HepG2 (cell line): ENCODE data around the gene NR2F1. TPM values are rescaled to one million over a fixed set of nuclear protein-coding genes. Genes with fewer than 3 reads are reported as not detected.
A peak's percentile ranks its signal among the peaks of the same experiment; 100 is the strongest.

Experiments
- EP300 ChIP-seq, 3 experiments: sonication (generic) in 1 of 3; formaldehyde crosslinking in 1 of 3; IDR thresholded peaks; 2 replicates each; pipeline versions ENCODE4 v1.5.1 to v1.6.1; 2011 to 2020; ENCODE audit warnings: low read depth in 2 of 3, low read length in 2 of 3, borderline replicate concordance in 1 of 3, improper control_type of control experiment in 1 of 3, mild to moderate bottlenecking in 1 of 3, missing genetic modification reagents in 1 of 3, moderate library complexity in 1 of 3
- HMGA1 ChIP-seq: sonication (generic); formaldehyde crosslinking; conservative IDR thresholded peaks from 2 replicates; pipeline ENCODE4 v1.4.0; 2020; ENCODE audit warnings: missing genetic modification reagents
- HNF4G ChIP-seq, 2 experiments: sonication (generic) in 1 of 2; formaldehyde crosslinking in 1 of 2; IDR thresholded peaks; 2 replicates each; pipeline versions ENCODE4 v1.4.0 to v1.6.1; 2011 to 2020; ENCODE audit warnings: borderline replicate concordance in 2 of 2, low read depth in 2 of 2, mild to moderate bottlenecking in 2 of 2, low read length in 1 of 2, missing genetic modification reagents in 1 of 2, moderate library complexity in 1 of 2
- KLF12 ChIP-seq: sonication (generic); formaldehyde crosslinking; IDR thresholded peaks from 2 replicates; pipeline ENCODE4 v1.4.0; 2020; ENCODE audit warnings: missing genetic modification reagents, borderline replicate concordance
- MAZ ChIP-seq, 2 experiments: sonication (generic) in 1 of 2; formaldehyde crosslinking in 1 of 2; IDR thresholded peaks; 2 replicates each; pipeline versions ENCODE4 v1.5.0 to v1.6.1; 2012 to 2020; ENCODE audit warnings: low read depth in 2 of 2, mild to moderate bottlenecking in 2 of 2, borderline replicate concordance in 1 of 2, improper control_type of control experiment in 1 of 2, low read length in 1 of 2, missing genetic modification reagents in 1 of 2, moderate library complexity in 1 of 2
- MBNL3 ChIP-seq: fragments of 250-450 bp; sonication (Bioruptor Pico); conservative IDR thresholded peaks from 2 replicates; pipeline ENCODE4 v1.8.0; 2022; ENCODE audit warnings: mild to moderate bottlenecking, inconsistent platforms
- MYC ChIP-seq: sonication (generic); formaldehyde crosslinking; IDR thresholded peaks from 2 replicates; pipeline ENCODE4 v1.9.0; 2021; ENCODE audit warnings: missing genetic modification reagents, borderline replicate concordance
- NCOA5 ChIP-seq: sonication (generic); formaldehyde crosslinking; IDR thresholded peaks from 2 replicates; pipeline ENCODE4 v1.4.0; 2020; ENCODE audit warnings: missing genetic modification reagents
- NFE2L2 ChIP-seq: fragments of 150-350 bp; IDR thresholded peaks from 2 replicates; pipeline ENCODE4 v1.6.1; 2014; ENCODE audit warnings: low read length
- NRL ChIP-seq: sonication (generic); formaldehyde crosslinking; IDR thresholded peaks from 2 replicates; pipeline ENCODE4 v1.5.0; 2020; ENCODE audit warnings: missing genetic modification reagents, mild to moderate bottlenecking, moderate library complexity, borderline replicate concordance
- PAWR ChIP-seq: sonication (generic); formaldehyde crosslinking; IDR thresholded peaks from 2 replicates; pipeline ENCODE4 v1.4.0; 2020; ENCODE audit warnings: missing genetic modification reagents, mild to moderate bottlenecking, borderline replicate concordance
- PHF5A ChIP-seq: IDR thresholded peaks from one replicate; pipeline ENCODE4 v1.6.1; 2018; ENCODE audit warnings: low read depth, missing genetic modification reagents; ENCODE audit not compliant: unreplicated experiment
- SALL1 ChIP-seq: sonication (generic); formaldehyde crosslinking; IDR thresholded peaks from 2 replicates; pipeline ENCODE4 v1.8.0; 2022; ENCODE audit warnings: mild to moderate bottlenecking, missing genetic modification reagents
- SNAPC2 ChIP-seq: sonication (generic); formaldehyde crosslinking; IDR thresholded peaks from 2 replicates; pipeline ENCODE4 v1.8.1; 2022; ENCODE audit warnings: mild to moderate bottlenecking, missing genetic modification reagents
- TRIM24 ChIP-seq: sonication (generic); formaldehyde crosslinking; IDR thresholded peaks from 2 replicates; pipeline ENCODE4 v1.8.0; 2022; ENCODE audit warnings: mild to moderate bottlenecking, missing genetic modification reagents
- ZKSCAN1 ChIP-seq: fragments of 150-350 bp; IDR thresholded peaks from 2 replicates; pipeline ENCODE4 v1.6.1; 2014; ENCODE audit warnings: low read length
- ZNF430 ChIP-seq: sonication (generic); formaldehyde crosslinking; IDR thresholded peaks from 2 replicates; pipeline ENCODE4 v1.9.0; 2021; ENCODE audit warnings: mild to moderate bottlenecking, missing genetic modification reagents
- ZNF432 ChIP-seq: sonication (generic); formaldehyde crosslinking; IDR thresholded peaks from 2 replicates; pipeline ENCODE4 v1.5.0; 2020; ENCODE audit warnings: missing genetic modification reagents, mild to moderate bottlenecking, borderline replicate concordance
- ZNF558 ChIP-seq: sonication (generic); formaldehyde crosslinking; IDR thresholded peaks from 2 replicates; pipeline ENCODE4 v1.9.0; 2022; ENCODE audit warnings: mild to moderate bottlenecking, missing genetic modification reagents, borderline replicate concordance
- ZNF850 ChIP-seq: sonication (generic); formaldehyde crosslinking; conservative IDR thresholded peaks from 2 replicates; pipeline ENCODE4 v1.9.0; 2021; ENCODE audit warnings: mild to moderate bottlenecking, missing genetic modification reagents
- polyA plus RNA-seq, 8 experiments: library from polyadenylated mRNA; depleted of rRNA in 3 of 8; stranded (reverse) in 7 of 8; unstranded in 1 of 8; fragments of >200 nt; fragmentation: Illumina TruSeq in 4 of 8; extraction: Trizol in 4 of 8; gene quantifications; 2 replicates each; pipeline versions ENCODE4 v1.2.1 to v1.2.3, GENCODE V29; 2011 to 2016; ENCODE audit warnings: low read depth in 4 of 8, missing spikeins in 1 of 8, mixed read lengths in 1 of 8; ENCODE audit not compliant: insufficient read depth in 1 of 8
- total RNA-seq, 5 experiments: library from RNA; depleted of rRNA; stranded (reverse); fragments of >200 nt; fragmentation: Illumina TruSeq; extraction: Trizol; gene quantifications; 2 replicates each; pipeline ENCODE4 v1.2.3, GENCODE V29; 2016; ENCODE audit warnings: low read depth in 1 of 5
- TF ChIP-seq, protein P1 (sequence below): sonication (generic); formaldehyde crosslinking; IDR thresholded peaks from 2 replicates; pipeline ENCODE4 v1.4.0; 2020; ENCODE audit warnings: missing genetic modification reagents
- TF ChIP-seq, protein P2 (sequence below): sonication (generic); formaldehyde crosslinking; IDR thresholded peaks from 2 replicates; pipeline ENCODE4 v1.4.0; 2020; ENCODE audit warnings: mild to moderate bottlenecking, missing genetic modification reagents
- TF ChIP-seq, protein P3 (sequence below): sonication (generic); formaldehyde crosslinking; IDR thresholded peaks from 2 replicates; pipeline ENCODE4 v1.8.0; 2022; ENCODE audit warnings: missing genetic modification reagents, mild to moderate bottlenecking, borderline replicate concordance
- TF ChIP-seq, protein P4 (sequence below): sonication (generic); formaldehyde crosslinking; IDR thresholded peaks from 2 replicates; pipeline ENCODE4 v1.5.0; 2020; ENCODE audit warnings: mild to moderate bottlenecking, low read depth, missing genetic modification reagents, borderline replicate concordance

The NR2F1 gene
- total and polyA plus RNA-seq, 2 of the 13 experiments (the other 11 are each of a cell fraction or from before 2014, with no cell fraction given), result 17.1 to 59.7 TPM

DNA sequence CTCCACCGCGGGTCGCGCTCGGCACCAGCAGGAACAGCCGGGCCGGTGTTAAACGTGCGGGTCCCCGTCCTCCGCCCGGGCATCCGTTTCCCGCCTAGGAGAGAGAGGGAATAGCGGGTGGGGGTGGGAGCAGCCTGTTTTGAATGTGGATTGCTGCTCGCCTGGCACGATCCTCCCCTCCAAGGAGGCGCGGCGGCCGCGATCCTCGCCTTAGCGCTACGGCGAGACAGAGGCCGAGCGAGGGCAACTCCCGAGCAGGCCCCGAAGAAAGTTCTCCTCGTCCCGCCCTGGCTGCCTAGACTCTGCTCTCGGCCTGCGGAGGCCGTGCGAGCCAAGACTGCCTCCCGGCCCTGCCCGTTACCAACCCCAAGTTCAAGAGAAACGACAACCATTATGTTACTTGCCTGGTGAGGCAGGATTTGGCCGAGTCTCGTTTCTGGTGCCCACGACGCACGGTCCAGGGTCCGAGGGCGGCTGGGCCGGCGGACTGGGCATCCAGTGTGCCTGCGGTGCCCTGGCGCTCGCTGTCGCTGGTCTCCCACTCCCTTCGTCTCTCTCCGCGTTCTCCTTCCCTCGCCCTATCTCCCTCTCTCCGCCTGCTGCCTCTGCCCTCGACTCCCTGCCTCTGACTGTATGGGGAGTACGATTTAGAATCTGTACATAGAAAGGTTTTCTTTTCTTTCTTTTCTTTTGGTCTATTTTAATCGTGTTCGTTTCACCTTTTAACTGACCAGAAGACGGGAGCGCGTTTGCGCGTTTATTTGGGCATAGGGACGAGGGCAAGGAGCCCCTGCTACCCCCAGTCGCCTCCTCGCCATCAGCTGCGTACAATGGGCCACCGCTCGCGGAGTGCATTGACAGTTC, 2.7 kb upstream of the NR2F1 start (continued):
- TF ChIP-seq, protein P1, sequence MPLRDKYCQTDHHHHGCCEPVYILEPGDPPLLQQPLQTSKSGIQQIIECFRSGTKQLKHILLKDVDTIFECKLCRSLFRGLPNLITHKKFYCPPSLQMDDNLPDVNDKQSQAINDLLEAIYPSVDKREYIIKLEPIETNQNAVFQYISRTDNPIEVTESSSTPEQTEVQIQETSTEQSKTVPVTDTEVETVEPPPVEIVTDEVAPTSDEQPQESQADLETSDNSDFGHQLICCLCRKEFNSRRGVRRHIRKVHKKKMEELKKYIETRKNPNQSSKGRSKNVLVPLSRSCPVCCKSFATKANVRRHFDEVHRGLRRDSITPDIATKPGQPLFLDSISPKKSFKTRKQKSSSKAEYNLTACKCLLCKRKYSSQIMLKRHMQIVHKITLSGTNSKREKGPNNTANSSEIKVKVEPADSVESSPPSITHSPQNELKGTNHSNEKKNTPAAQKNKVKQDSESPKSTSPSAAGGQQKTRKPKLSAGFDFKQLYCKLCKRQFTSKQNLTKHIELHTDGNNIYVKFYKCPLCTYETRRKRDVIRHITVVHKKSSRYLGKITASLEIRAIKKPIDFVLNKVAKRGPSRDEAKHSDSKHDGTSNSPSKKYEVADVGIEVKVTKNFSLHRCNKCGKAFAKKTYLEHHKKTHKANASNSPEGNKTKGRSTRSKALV (CRISPR knock-in tag), result 0 out of 2 replicates have a peak, but pooled peaks have one; percentile 39
- TF ChIP-seq PAWR (CRISPR knock-in tag), result no peak
- no peak for TF ChIP-seq KLF12 (CRISPR knock-in tag)
- no peak for TF ChIP-seq NFE2L2
- no peak for TF ChIP-seq TRIM24 (CRISPR knock-in tag)
- peak; percentile 44; the same call in 1 of the 2 replicates for TF ChIP-seq MYC (CRISPR knock-in tag)
- TF ChIP-seq, protein P2, sequence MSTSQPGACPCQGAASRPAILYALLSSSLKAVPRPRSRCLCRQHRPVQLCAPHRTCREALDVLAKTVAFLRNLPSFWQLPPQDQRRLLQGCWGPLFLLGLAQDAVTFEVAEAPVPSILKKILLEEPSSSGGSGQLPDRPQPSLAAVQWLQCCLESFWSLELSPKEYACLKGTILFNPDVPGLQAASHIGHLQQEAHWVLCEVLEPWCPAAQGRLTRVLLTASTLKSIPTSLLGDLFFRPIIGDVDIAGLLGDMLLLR (CRISPR knock-in tag), result no peak
- TF ChIP-seq NRL (CRISPR knock-in tag), result peak; percentile 49; the same call in 1 of the 2 replicates
- TF ChIP-seq ZNF430 (CRISPR knock-in tag), result no peak
- TF ChIP-seq ZNF850 (CRISPR knock-in tag), result 0 out of 2 replicates have a peak, but pooled peaks have one; percentile 86
- no peak; the same call in 1 of the 2 replicates for TF ChIP-seq SALL1
- TF ChIP-seq MBNL3 (CRISPR knock-in tag), result no peak
- no peak for TF ChIP-seq HNF4G (IDR thresholded peaks at IDR 0.05; ENCODE audit: borderline replicate concordance, low read depth, low read length)
- TF ChIP-seq HNF4G (CRISPR knock-in tag; IDR thresholded peaks at IDR 0.05; ENCODE audit: borderline replicate concordance, low read depth), result no peak
- no peak for TF ChIP-seq ZKSCAN1
- no peak for TF ChIP-seq HMGA1 (CRISPR knock-in tag)
- no peak for TF ChIP-seq PHF5A
- TF ChIP-seq, protein P3, sequence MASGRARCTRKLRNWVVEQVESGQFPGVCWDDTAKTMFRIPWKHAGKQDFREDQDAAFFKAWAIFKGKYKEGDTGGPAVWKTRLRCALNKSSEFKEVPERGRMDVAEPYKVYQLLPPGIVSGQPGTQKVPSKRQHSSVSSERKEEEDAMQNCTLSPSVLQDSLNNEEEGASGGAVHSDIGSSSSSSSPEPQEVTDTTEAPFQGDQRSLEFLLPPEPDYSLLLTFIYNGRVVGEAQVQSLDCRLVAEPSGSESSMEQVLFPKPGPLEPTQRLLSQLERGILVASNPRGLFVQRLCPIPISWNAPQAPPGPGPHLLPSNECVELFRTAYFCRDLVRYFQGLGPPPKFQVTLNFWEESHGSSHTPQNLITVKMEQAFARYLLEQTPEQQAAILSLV (CRISPR knock-in tag), result 0 out of 2 replicates have a peak, but pooled peaks have one; percentile 38
- TF ChIP-seq ZNF432 (CRISPR knock-in tag), result no peak
- no peak for TF ChIP-seq ZNF558
- no peak for TF ChIP-seq SNAPC2 (CRISPR knock-in tag)
- TF ChIP-seq, protein P4, sequence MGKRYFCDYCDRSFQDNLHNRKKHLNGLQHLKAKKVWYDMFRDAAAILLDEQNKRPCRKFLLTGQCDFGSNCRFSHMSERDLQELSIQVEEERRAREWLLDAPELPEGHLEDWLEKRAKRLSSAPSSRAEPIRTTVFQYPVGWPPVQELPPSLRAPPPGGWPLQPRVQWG (CRISPR knock-in tag), result no peak
- no peak for TF ChIP-seq NCOA5
- TF ChIP-seq EP300 (IDR thresholded peaks at IDR 0.05; ENCODE audit: low read depth in 2 of 2, low read length in 2 of 2), result no peak
- no peak for TF ChIP-seq EP300 (CRISPR knock-in tag; IDR thresholded peaks at IDR 0.05; ENCODE audit: borderline replicate concordance)
- TF ChIP-seq MAZ (IDR thresholded peaks at IDR 0.05; ENCODE audit: borderline replicate concordance, low read depth, low read length), result no peak
- 0 out of 2 replicates have a peak, but pooled peaks have one; percentile 23 for TF ChIP-seq MAZ (CRISPR knock-in tag; IDR thresholded peaks at IDR 0.05; ENCODE audit: low read depth)
